HT1080 (cell line): ENCODE measurements around the gene LRRC1. TPM values are rescaled to one million over a fixed set of nuclear protein-coding genes. Genes with fewer than 3 reads are reported as not detected.
A peak's percentile ranks its signal among the peaks of the same experiment; 100 is the strongest.

ENCODE experiments used
- DNase-seq: peaks from one replicate; pipeline ENCODE4 v3.0.0-alpha.2; 2015; ENCODE audit warnings: low read depth
- total RNA-seq: library from RNA; depleted of rRNA; stranded (reverse); fragments of >200 nt; shearing (Covaris generic); gene quantifications from 2 replicates; pipeline ENCODE4 v1.2.3, GENCODE V29; 2014; rRNA removed

LRRC1 gene
- total RNA-seq, 1 experiment from 2014 or later: 6.1 TPM

- DNase-seq: peak; percentile 71
Observed at GRCh38 chr6:53956068-53956711, 161.4 kb downstream of the LRRC1 start.

- no peak for DNase-seq
Observed at GRCh38 chr6:53956804-53957203, 162.0 kb downstream of the LRRC1 start.

GRCh38 chr6:53959717-53960116 is 164.9 kb downstream of the LRRC1 start:
- no peak for DNase-seq

GRCh38 chr6:53960311-53960710 is 165.5 kb downstream of the LRRC1 start:
- DNase-seq: peak; percentile 52

GRCh38 chr6:53961679-53962370 is 167.0 kb downstream of the LRRC1 start:
- DNase-seq: peak; percentile 26

GRCh38 chr6:53962646-53963045 is 167.8 kb downstream of the LRRC1 start:
- no peak for DNase-seq

GRCh38 chr6:53967415-53967814 is 172.6 kb downstream of the LRRC1 start:
- DNase-seq: no peak

Other genes starting within 250 kb of the LRRC1 start
- gene GCLC, start 249.9 kb upstream of the LRRC1 start, total RNA-seq: 17.9 and 22.9 TPM in 2 replicates
- 0.02 TPM in 1 of 2 replicates, not detected in the other for gene KLHL31, start 129.2 kb upstream of the LRRC1 start, total RNA-seq